Right cardiac atrium (tissue), 5 donors: ENCODE data around the gene DXO. TPM values are rescaled to one million over a fixed set of nuclear protein-coding genes. Genes with fewer than 3 reads are reported as not detected.

Experiments
- ATAC-seq, 2 donors: fragments of 200-7000 bp; cut with Tn5 transposase; one replicate each; pipeline versions ENCODE4 v1.8.0 to v1.9.1; 2020; ENCODE audit warnings: moderate library complexity in 2 of 2, mild to moderate bottlenecking in 1 of 2
- DNase-seq, 3 donors: peaks; one replicate each; pipeline ENCODE4 v3.0.0-alpha.2; 2020
- H3K27ac ChIP-seq: one replicate; pipeline ENCODE4 v1.5.1; 2013; ENCODE audit warnings: mild to moderate bottlenecking, low read length, control low read depth, moderate library complexity
- H3K27me3 ChIP-seq: one replicate; pipeline ENCODE4 v1.6.1; 2013; ENCODE audit not compliant: control insufficient read depth, insufficient read depth
- H3K4me1 ChIP-seq: one replicate; pipeline ENCODE4 v1.6.1; 2013; ENCODE audit warnings: low read length; ENCODE audit not compliant: control insufficient read depth, insufficient read depth
- H3K4me3 ChIP-seq: one replicate; pipeline ENCODE4 v1.5.1; 2013; ENCODE audit warnings: low read length, control low read depth
- H3K9me3 ChIP-seq: one replicate; pipeline ENCODE4 v1.6.1; 2013; ENCODE audit warnings: low read length; ENCODE audit not compliant: control insufficient read depth
- WGBS: extraction: QIAGEN DNeasy Blood & Tissue Kit; methylation state at CpG from one replicate; pipeline ENCODE4 v1.1.7; 2013; 5-methylcytosine and 5-hydroxymethylcytosine counted together
- intact Hi-C, 4 donors: fragments of 100-400 bp; cut with DNase I; formaldehyde crosslinking; loops; one replicate each; pipeline versions ENCODE4 v1.11.0 to v1.14.0; 2022 to 2023
- polyA plus RNA-seq: library from polyadenylated mRNA; stranded (reverse); fragments of 200-250 nt; gene quantifications from one replicate; pipeline ENCODE4 v1.2.3, GENCODE V29; 2013
- total RNA-seq, 4 donors: library from RNA; stranded (reverse); fragmentation: NEBNext Ultra II Directional; extraction: Animal tissue kit (Norgen Biotek cat#: 25700); gene quantifications; one replicate each; pipeline ENCODE4 v1.2.1, GENCODE V29; 2021
- donor health status: healthy with polysubstance abuse.
- donor health status: DM: no; HTN: yes; CAD: no.
- donor health status: DM: no; HTN: no; CAD: no.
- donor health status: DM: no; HTN: yes; CAD: no; lungs with severe emphysema.
- donor health status: DM: yes; HTN: yes; CAD: no.

The DXO gene
- total and polyA plus RNA-seq, 5 donors = 12.0 to 17.2 (median 16.5) TPM

DNA sequence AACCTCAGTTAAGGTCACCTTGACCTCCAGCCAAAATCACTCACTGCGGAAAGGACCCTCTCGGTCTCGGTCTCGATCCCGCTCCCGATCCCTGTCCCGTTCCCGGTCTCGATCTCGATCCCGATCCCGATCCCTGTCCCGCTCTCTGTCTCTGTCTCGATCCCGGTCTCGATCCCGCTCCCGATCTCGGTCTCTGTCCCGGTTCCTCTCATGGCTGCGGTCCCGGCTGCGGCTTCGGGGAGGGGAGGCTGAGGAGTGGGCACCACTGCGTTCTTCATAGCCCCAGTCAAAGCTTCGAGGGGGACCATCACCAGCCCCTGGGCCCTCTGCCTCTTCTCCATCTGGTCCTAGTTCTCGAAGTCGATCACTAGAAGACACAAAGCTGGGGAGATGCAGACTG lies 17.4 kb downstream of the DXO start:
- ATAC-seq (no peak), DNase-seq (no peak)
- Histone ChIP-seq H3K4me3 (no peak overlapping the region), H3K4me1 (no peaks in the 10 kb centered on the region), H3K27me3 (no peaks in the 10 kb centered on the region), H3K9me3 (no peaks in the 10 kb centered on the region), H3K27ac (no peak overlapping the region)
- 97% methylated on average over 28 of the region's 28 CpGs for WGBS
- intact Hi-C loops = loop anchor here (5.0 to 10.0 kb wide), 4 partner anchors 50 to 272 kb away; partner anchors contain the start of genes LY6G5C (in 3 of the 4), ZBTB12 (in 2 of the 4) and EHMT2 (in 1 of the 4)

DNA sequence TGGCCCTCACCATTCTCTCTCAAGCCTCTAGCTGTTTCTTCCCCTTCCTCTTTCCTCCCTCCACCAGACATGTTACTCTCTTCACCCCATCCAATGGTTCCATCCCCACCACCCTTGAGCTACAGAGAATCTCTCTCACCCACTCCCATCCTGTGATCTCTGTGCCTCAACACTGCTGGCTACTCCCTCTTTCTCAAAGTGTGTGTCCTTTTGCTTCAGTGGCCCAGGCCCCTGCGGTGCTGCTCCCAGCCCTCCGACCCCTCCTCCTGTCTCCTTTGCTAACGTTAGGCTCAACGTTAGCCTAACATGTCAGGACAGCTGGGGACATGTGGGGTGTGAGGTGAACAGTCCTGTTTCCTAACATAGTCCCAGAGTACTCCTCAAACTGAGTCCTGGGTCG lies 19.0 kb downstream of the DXO start:
- Histone ChIP-seq H3K4me3 (no peak overlapping the region), H3K27ac (no peak overlapping the region), H3K9me3 (no peaks in the 10 kb centered on the region), H3K27me3 (no peaks in the 10 kb centered on the region), H3K4me1 (no peaks in the 10 kb centered on the region)
- intact Hi-C loops = loop anchor here (5.0 to 10.0 kb wide), 4 partner anchors 48 to 271 kb away; partner anchors contain the start of genes LY6G5C (in 3 of the 4), ZBTB12 (in 2 of the 4) and EHMT2 (in 1 of the 4)
- DNase-seq (no peak), ATAC-seq (no peak)
- 69% methylated on average over 5 of the region's 5 CpGs for WGBS

DNA sequence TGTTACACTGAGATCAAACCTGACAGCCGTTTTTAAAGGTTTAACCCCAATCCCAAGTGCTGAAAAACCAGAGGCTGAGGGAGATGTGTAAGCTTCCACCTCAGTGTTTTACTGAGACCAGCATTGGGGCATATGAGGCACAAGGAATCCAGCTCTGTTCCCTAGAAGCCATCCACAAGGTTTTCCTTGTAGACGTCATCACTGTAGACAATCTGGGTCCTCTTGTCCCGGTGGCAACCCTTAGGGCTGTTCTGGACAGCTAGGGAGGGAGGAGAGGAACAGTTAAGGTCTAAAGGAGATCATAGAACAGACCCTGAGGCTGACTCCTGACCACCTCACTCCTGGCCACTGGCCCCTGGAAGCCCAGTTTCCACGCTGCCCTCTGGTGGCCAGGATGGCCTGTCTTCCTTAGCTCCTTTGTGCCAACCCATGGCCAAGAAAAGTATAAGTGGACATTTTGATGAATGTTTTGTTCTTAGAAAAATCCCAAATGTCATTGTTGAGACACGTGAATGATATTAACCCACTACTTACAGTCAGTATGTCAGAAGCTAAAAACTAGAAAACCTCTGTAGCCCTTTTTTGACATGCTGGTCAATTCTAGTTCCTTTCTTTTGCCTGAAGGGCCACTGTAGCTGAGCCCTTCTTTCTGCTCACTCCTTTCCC lies 19.7 kb downstream of the DXO start:
- Histone ChIP-seq H3K9me3 (no peaks in the 10 kb centered on the region), H3K27me3 (no peaks in the 10 kb centered on the region), H3K4me3 (no peak overlapping the region), H3K27ac (no peak overlapping the region), H3K4me1 (no peaks in the 10 kb centered on the region)
- intact Hi-C loops = loop anchor here (5.0 to 10.0 kb wide), 4 partner anchors 47 to 270 kb away; partner anchors contain the start of genes LY6G5C (in 3 of the 4), ZBTB12 (in 2 of the 4) and EHMT2 (in 1 of the 4)
- ATAC-seq (peak; percentile 52 to 63), DNase-seq (peak; percentile 62 to 89 (median 85))
- 56% methylated on average over 5 of the region's 5 CpGs for WGBS

DNA sequence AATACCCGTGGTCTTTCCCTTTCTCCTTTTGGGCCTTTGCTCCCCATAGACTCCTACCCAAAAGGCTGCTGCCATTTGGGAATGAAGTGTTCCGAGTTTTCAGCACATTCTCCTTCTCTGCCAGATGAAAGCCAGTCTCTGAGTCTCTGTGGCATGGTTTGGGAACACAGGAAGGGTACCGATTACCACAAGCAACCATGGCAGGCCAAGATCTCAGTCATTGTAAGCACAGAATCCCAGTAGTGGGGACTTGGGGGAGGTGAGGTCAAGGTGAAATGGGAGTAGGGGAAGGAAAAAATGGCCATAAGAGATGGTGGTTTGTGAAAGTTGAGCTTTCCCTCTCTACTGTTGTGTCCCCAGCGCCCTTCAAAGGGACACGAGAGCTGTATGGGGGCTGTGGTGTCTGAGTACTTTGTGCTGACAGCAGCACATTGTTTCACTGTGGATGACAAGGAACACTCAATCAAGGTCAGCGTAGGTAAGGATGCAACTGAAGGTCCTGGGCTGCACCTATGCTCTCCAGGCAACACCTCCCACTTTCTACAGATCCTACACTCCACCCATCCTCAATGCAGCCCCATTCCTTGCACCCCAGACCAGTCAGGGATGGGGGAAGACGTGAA lies 21.9 kb downstream of the DXO start:
- no peaks in the 10 kb centered on the region for H3K4me1 ChIP-seq
- intact Hi-C loops = loop anchor here (5.0 to 10.0 kb wide), 4 partner anchors 45 to 268 kb away; partner anchors contain the start of genes LY6G5C (in 3 of the 4), ZBTB12 (in 2 of the 4) and EHMT2 (in 1 of the 4)
- ATAC-seq (no peak), DNase-seq (no peak)
- H3K4me3 ChIP-seq = no peak overlapping the region
- H3K9me3 ChIP-seq = no peaks in the 10 kb centered on the region
- no peak overlapping the region for H3K27ac ChIP-seq
- 82% methylated on average over 7 of the region's 7 CpGs for WGBS
- no peaks in the 10 kb centered on the region for H3K27me3 ChIP-seq

DNA sequence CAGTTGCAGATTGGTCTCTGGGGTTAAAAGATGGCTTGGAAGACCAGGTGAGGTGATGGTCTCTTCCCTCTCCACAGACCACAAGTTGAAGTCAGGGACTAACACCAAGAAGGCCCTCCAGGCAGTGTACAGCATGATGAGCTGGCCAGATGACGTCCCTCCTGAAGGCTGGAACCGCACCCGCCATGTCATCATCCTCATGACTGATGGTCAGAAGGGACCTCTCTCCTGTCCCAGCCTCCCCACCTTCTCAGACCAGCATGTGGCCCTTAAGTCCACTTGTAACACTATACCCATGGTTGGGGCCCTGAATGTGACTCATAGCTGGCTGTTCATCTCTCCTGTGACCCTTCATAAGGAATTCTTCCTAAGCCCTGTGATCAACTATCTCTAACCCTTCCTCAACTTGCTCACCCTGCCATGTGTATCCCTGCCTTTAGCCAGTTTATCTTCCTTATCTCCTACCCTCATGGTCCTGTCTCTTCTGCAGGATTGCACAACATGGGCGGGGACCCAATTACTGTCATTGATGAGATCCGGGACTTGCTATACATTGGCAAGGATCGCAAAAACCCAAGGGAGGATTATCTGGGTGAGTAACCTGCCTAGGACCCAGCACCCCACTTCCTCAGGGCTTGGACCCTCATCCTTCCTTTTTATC lies 23.1 kb downstream of the DXO start:
- no peak overlapping the region for H3K4me3 ChIP-seq
- 85% methylated on average over 6 of the region's 6 CpGs for WGBS
- DNase-seq = no peak

DNA sequence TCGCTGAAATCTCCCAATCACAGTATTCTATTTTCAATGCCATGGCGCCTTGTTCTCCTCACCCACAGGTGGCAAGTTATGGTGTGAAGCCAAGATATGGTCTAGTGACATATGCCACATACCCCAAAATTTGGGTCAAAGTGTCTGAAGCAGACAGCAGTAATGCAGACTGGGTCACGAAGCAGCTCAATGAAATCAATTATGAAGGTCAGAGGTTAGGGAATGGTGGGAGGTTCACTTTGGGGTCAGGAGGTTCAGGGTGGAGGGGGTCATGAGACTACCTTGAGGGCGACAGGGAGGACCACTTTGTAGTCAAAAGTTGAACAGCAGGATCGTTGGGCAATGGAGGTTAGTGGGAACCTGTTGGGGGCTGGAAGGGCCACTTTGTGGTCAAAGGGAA lies 23.6 kb downstream of the DXO start:
- 79% methylated on average over 5 of the region's 5 CpGs for whole genome bisulfite sequencing
- Histone ChIP-seq H3K4me3 (no peak overlapping the region), H3K4me1 (no peaks in the 10 kb centered on the region), H3K27ac (no peak overlapping the region), H3K27me3 (no peaks in the 10 kb centered on the region), H3K9me3 (no peaks in the 10 kb centered on the region)
- no peak for DNase-seq
- intact Hi-C loops = no loop called here
- ATAC-seq = no peak

More for the DNA sequence above, 23.1 kb downstream of the DXO start:
- intact Hi-C loops = no loop called here
- no peak for ATAC-seq
- Histone ChIP-seq H3K4me1 (no peaks in the 10 kb centered on the region), H3K27me3 (no peaks in the 10 kb centered on the region), H3K9me3 (no peaks in the 10 kb centered on the region), H3K27ac (no peak overlapping the region)

DNA sequence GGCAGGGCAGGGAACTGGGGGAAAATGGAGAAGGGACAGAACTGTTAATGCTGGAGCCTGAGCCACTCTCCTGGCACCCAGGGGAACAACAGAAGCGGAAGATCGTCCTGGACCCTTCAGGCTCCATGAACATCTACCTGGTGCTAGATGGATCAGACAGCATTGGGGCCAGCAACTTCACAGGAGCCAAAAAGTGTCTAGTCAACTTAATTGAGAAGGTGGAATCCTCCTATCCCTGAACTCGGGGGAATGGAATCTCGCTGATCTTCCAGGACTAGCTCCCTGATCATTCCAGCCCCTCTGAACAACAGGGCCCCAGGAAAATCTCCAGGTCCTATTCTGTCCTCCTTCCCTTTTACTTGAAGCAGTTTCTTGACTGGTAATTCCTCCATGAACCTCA lies 24.1 kb downstream of the DXO start:
- DNase-seq (no peak), ATAC-seq (no peak)
- whole genome bisulfite sequencing = 88% methylated on average over 4 of the region's 4 CpGs
- intact Hi-C loops = no loop called here
- Histone ChIP-seq H3K4me3 (no peak overlapping the region), H3K4me1 (no peaks in the 10 kb centered on the region), H3K27ac (no peak overlapping the region), H3K9me3 (no peaks in the 10 kb centered on the region), H3K27me3 (no peaks in the 10 kb centered on the region)

DNA sequence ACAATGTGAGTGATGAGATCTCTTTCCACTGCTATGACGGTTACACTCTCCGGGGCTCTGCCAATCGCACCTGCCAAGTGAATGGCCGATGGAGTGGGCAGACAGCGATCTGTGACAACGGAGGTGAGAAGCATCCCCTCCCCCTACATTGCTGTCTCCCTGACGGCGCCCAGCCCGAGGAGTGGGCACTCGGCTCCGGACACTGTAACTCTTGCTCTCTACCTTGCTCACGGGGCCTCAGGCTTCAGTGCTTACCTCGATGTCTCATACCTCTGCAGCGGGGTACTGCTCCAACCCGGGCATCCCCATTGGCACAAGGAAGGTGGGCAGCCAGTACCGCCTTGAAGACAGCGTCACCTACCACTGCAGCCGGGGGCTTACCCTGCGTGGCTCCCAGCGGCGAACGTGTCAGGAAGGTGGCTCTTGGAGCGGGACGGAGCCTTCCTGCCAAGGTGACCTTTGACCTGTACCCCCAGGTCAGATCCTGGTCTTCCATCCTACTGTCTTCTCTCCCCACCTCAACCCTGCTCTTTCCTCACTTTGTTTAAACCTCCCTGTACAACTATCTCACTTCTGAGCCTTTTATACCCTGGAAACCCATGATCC lies 24.8 kb downstream of the DXO start:
- WGBS = 82% methylated on average over 24 of the region's 24 CpGs
- Histone ChIP-seq H3K27me3 (no peaks in the 10 kb centered on the region), H3K4me3 (no peak overlapping the region), H3K9me3 (no peaks in the 10 kb centered on the region), H3K27ac (no peak overlapping the region), H3K4me1 (no peaks in the 10 kb centered on the region)
- DNase-seq (no peak), ATAC-seq (no peak)
- intact Hi-C loops = no loop called here

DNA sequence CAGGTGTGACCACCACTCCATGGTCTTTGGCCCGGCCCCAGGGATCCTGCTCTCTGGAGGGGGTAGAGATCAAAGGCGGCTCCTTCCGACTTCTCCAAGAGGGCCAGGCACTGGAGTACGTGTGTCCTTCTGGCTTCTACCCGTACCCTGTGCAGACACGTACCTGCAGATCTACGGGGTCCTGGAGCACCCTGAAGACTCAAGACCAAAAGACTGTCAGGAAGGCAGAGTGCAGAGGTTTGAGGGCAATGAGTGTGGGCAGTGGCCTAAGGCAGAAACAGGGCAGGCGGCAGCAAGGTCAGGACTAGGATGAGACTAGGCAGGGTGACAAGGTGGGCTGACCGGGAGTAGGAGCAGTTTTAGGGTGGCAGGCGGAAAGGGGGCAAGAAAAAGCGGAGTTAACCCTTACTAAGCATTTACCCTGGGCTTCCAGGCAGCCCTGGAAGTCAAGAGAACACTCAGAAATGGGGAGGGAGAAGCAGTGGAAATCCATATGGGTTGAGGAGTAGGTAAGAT lies 25.5 kb downstream of the DXO start:
- WGBS = 80% methylated on average over 11 of the region's 11 CpGs
- H3K9me3 ChIP-seq = no peaks in the 10 kb centered on the region
- no peak for DNase-seq
- H3K27ac ChIP-seq = peak overlapping the region; percentile 61
- H3K4me1 ChIP-seq = no peaks in the 10 kb centered on the region
- no peaks in the 10 kb centered on the region for H3K27me3 ChIP-seq
- ATAC-seq = no peak
- intact Hi-C loops = no loop called here
- no peak overlapping the region for H3K4me3 ChIP-seq

DNA sequence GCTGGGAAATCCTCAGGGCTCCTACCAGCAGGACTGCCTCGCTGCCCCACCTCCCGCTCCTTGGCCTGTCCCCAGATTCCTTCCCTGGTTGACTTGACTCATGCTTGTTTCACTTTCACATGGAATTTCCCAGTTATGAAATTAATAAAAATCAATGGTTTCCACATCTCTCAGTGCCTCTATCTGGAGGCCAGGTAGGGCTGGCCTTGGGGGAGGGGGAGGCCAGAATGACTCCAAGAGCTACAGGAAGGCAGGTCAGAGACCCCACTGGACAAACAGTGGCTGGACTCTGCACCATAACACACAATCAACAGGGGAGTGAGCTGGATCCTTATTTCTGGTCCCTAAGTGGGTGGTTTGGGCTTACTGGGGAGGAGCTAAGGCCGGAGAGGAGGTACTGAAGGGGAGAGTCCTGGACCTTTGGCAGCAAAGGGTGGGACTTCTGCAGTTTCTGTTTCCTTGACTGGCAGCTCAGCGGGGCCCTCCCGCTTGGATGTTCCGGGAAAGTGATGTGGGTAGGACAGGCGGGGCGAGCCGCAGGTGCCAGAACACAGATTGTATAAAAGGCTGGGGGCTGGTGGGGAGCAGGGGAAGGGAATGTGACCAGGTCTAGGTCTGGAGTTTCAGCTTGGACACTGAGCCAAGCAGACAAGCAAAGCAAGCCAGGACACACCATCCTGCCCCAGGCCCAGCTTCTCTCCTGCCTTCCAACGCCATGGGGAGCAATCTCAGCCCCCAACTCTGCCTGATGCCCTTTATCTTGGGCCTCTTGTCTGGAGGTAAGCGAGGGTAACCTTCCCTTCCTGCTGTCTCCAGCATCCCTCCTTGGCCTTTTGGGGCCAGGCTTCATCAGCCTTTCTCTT lies 26.2 kb downstream of the DXO start, which contains the start of gene CFB:
Gene CFB, plus strand, starts transcription at position 589 of the 863 bp plus-strand sequence. Its CDS starts 127 bp downstream, at position 716.
- WGBS = 36% methylated on average over 11 of the region's 11 CpGs
- Histone ChIP-seq H3K4me1 (no peaks in the 10 kb centered on the region), H3K4me3 (no peak within 1 kb of the TSS), H3K27me3 (no peaks in the 10 kb centered on the region), H3K9me3 (no peaks in the 10 kb centered on the region), H3K27ac (peak within 1 kb of the TSS; percentile 61)
- DNase-seq (peak; percentile 88 to 94 (median 90)), ATAC-seq (peak; percentile 92 to 93)
- intact Hi-C loops = no loop called here
